HepG2 (cell line): ENCODE data around the gene KRTAP12-2. TPM values are rescaled to one million over a fixed set of nuclear protein-coding genes. Genes with fewer than 3 reads are reported as not detected.

Experiments
- ATF3 ChIP-seq: sonication (generic); formaldehyde crosslinking; IDR thresholded peaks from 2 replicates; pipeline ENCODE4 v1.4.0; 2020; ENCODE audit warnings: missing genetic modification reagents
- ATF7-NPFF ChIP-seq: sonication (generic); formaldehyde crosslinking; IDR thresholded peaks from 2 replicates; pipeline ENCODE4 v1.8.1; 2023; ENCODE audit warnings: mild to moderate bottlenecking, low read depth, missing genetic modification reagents, moderate library complexity
- CEBPZ ChIP-seq: IDR thresholded peaks from 2 replicates; pipeline ENCODE4 v1.6.1; 2012; ENCODE audit warnings: low read length, improper control_type of control experiment
- ETV5 ChIP-seq: IDR thresholded peaks from 2 replicates; pipeline ENCODE4 v1.6.1; 2018; ENCODE audit warnings: missing biosample characterization, missing genetic modification reagents, inconsistent platforms, borderline replicate concordance
- GRHL1 ChIP-seq: sonication (generic); formaldehyde crosslinking; conservative IDR thresholded peaks from 2 replicates; pipeline ENCODE4 v1.8.0; 2022; ENCODE audit warnings: missing genetic modification reagents
- IRX3 ChIP-seq: sonication (generic); formaldehyde crosslinking; IDR thresholded peaks from 2 replicates; pipeline ENCODE4 v1.8.1; 2023; ENCODE audit warnings: mild to moderate bottlenecking, low read depth, missing genetic modification reagents, borderline replicate concordance
- MAZ ChIP-seq, 2 experiments: sonication (generic) in 1 of 2; formaldehyde crosslinking in 1 of 2; IDR thresholded peaks; 2 replicates each; pipeline versions ENCODE4 v1.5.0 to v1.6.1; 2012 to 2020; ENCODE audit warnings: low read depth in 2 of 2, mild to moderate bottlenecking in 2 of 2, borderline replicate concordance in 1 of 2, improper control_type of control experiment in 1 of 2, low read length in 1 of 2, missing genetic modification reagents in 1 of 2, moderate library complexity in 1 of 2
- MTA1 ChIP-seq: sonication (generic); formaldehyde crosslinking; IDR thresholded peaks from 2 replicates; pipeline ENCODE4 v1.4.0; 2020; ENCODE audit warnings: missing genetic modification reagents, mild to moderate bottlenecking, borderline replicate concordance
- RBM39 ChIP-seq: fragments of 200-400 bp; formaldehyde crosslinking; IDR thresholded peaks from one replicate; pipeline ENCODE4 v1.6.1; 2018; ENCODE audit warnings: antibody characterized with exemption, mild to moderate bottlenecking, low read depth, low read length; ENCODE audit not compliant: poor library complexity, severe bottlenecking
- SMARCE1 ChIP-seq: fragments of 450-650 bp; IDR thresholded peaks from 2 replicates; pipeline ENCODE4 v1.6.1; 2017; ENCODE audit warnings: borderline replicate concordance
- TAF1 ChIP-seq: sonication (generic); formaldehyde crosslinking; IDR thresholded peaks from 2 replicates; pipeline ENCODE4 v1.4.0; 2020; ENCODE audit warnings: missing genetic modification reagents
- ZBTB3 ChIP-seq: sonication (generic); formaldehyde crosslinking; IDR thresholded peaks from 2 replicates; pipeline ENCODE4 v1.4.0; 2020; ENCODE audit warnings: low read depth, mild to moderate bottlenecking, moderate library complexity, missing genetic modification reagents, borderline replicate concordance
- ZNF10 ChIP-seq: sonication (generic); formaldehyde crosslinking; IDR thresholded peaks from 2 replicates; pipeline ENCODE4 v1.4.0; 2020; ENCODE audit warnings: mild to moderate bottlenecking, low read depth, missing genetic modification reagents, borderline replicate concordance
- ZNF17 ChIP-seq: sonication (generic); formaldehyde crosslinking; IDR thresholded peaks from 2 replicates; pipeline ENCODE4 v1.5.0; 2020; ENCODE audit warnings: mild to moderate bottlenecking, missing genetic modification reagents
- ZNF232 ChIP-seq: sonication (generic); formaldehyde crosslinking; IDR thresholded peaks from 2 replicates; pipeline ENCODE4 v1.4.0; 2020; ENCODE audit warnings: missing genetic modification reagents, borderline replicate concordance
- ZNF235 ChIP-seq: sonication (generic); formaldehyde crosslinking; IDR thresholded peaks from 2 replicates; pipeline ENCODE4 v1.8.1; 2023; ENCODE audit warnings: mild to moderate bottlenecking, missing genetic modification reagents, borderline replicate concordance
- ZNF460 ChIP-seq: sonication (generic); formaldehyde crosslinking; IDR thresholded peaks from 2 replicates; pipeline ENCODE4 v1.5.1; 2020; ENCODE audit warnings: missing genetic modification reagents, mild to moderate bottlenecking, borderline replicate concordance
- ZNF512B ChIP-seq: sonication (generic); formaldehyde crosslinking; IDR thresholded peaks from 2 replicates; pipeline ENCODE4 v1.5.1; 2020; ENCODE audit warnings: missing genetic modification reagents, mild to moderate bottlenecking, borderline replicate concordance
- polyA plus RNA-seq, 8 experiments: library from polyadenylated mRNA; depleted of rRNA in 3 of 8; stranded (reverse) in 7 of 8; unstranded in 1 of 8; fragments of >200 nt; fragmentation: Illumina TruSeq in 4 of 8; extraction: Trizol in 4 of 8; gene quantifications; 2 replicates each; pipeline versions ENCODE4 v1.2.1 to v1.2.3, GENCODE V29; 2011 to 2016; ENCODE audit warnings: low read depth in 4 of 8, missing spikeins in 1 of 8, mixed read lengths in 1 of 8; ENCODE audit not compliant: insufficient read depth in 1 of 8
- total RNA-seq, 5 experiments: library from RNA; depleted of rRNA; stranded (reverse); fragments of >200 nt; fragmentation: Illumina TruSeq; extraction: Trizol; gene quantifications; 2 replicates each; pipeline ENCODE4 v1.2.3, GENCODE V29; 2016; ENCODE audit warnings: low read depth in 1 of 5

KRTAP12-2 gene
- total and polyA plus RNA-seq, 2 of the 13 experiments (the other 11 are each of a cell fraction or from before 2014, with no cell fraction given) = not detected

- TF ChIP-seq ZNF512B (peak; percentile 41; the same call in 1 of the 2 replicates), RBM39 (no peak), ZNF232 (0 out of 2 replicates have a peak, but pooled peaks have one; percentile 80), ZNF235 (CRISPR knock-in tag) (no peak), MAZ (IDR thresholded peaks at IDR 0.05; ENCODE audit: borderline replicate concordance, low read depth, low read length) (no peak), MAZ (CRISPR knock-in tag; IDR thresholded peaks at IDR 0.05; ENCODE audit: low read depth) (peak; percentile 45; the same call in 1 of the 2 replicates), ETV5 (CRISPR knock-in tag) (peak; percentile 44; the same call in 1 of the 2 replicates), ZNF10 (no peak), SMARCE1 (no peak), ATF3 (CRISPR knock-in tag) (no peak), GRHL1 (CRISPR knock-in tag) (no peak), IRX3 (CRISPR knock-in tag) (no peak), ATF7-NPFF (no peak), ZNF17 (CRISPR knock-in tag) (no peak), ZBTB3 (CRISPR knock-in tag) (no peak), TAF1 (CRISPR knock-in tag) (no peak), CEBPZ (no peak), ZNF460 (no peak), MTA1 (CRISPR knock-in tag) (0 out of 2 replicates have a peak, but pooled peaks have one; percentile 52)
Measured at GRCh38 chr21:44700101-44701022, 33.6 kb upstream of the KRTAP12-2 start (continued).
